K562 (cell line): ENCODE measurements around the gene NUP214.

ENCODE experiments used
- CREM ChIP-seq: IDR thresholded peaks from 2 replicates; pipeline ENCODE4 v1.6.1; 2014; ENCODE audit warnings: antibody characterized with exemption, low read depth
- HDAC3 ChIP-seq: fragments of 450-650 bp; IDR thresholded peaks from 2 replicates; pipeline ENCODE4 v1.6.1; 2018; ENCODE audit warnings: borderline replicate concordance, mild to moderate bottlenecking, moderate library complexity; ENCODE audit not compliant: partially characterized antibody

- TF ChIP-seq HDAC3 (no peak), CREM (no peak)
These were observed 78.2 kb downstream of the NUP214 start for GRCh38 chr9:131203431-131204218.
